Prostate gland (tissue), 2 donors: Measurements from ENCODE around the gene KCNS3. TPM values are rescaled to one million over a fixed set of nuclear protein-coding genes. Genes with fewer than 3 reads are reported as not detected.

Experiments used
- DNase-seq: peaks from one replicate; pipeline ENCODE4 v3.0.0-alpha.2; 2019; ENCODE audit warnings: low spot score
- H3K27ac ChIP-seq, 2 donors: fragments of 200-600 bp; sonication (generic); 2 replicates each; pipeline ENCODE4 v1.5.1; 2017 to 2019
- H3K27me3 ChIP-seq: fragments of 200-600 bp; sonication (generic); replicated peaks from 2 replicates; pipeline ENCODE4 v1.5.1; 2019; ENCODE audit not compliant: insufficient read depth
- H3K36me3 ChIP-seq, 2 donors: fragments of 200-600 bp; sonication (generic); 1 replicate in 1 of 2; 2 replicates in 1 of 2; pipeline versions ENCODE4 v1.5.1 to v1.8.1; 2017 to 2019
- H3K4me1 ChIP-seq: fragments of 200-600 bp; sonication (generic); replicated peaks from 2 replicates; pipeline ENCODE4 v1.5.1; 2019
- H3K4me3 ChIP-seq, 2 donors: fragments of 200-600 bp; sonication (generic); 2 replicates each; pipeline ENCODE4 v1.5.1; 2017 to 2019
- H3K9me3 ChIP-seq: fragments of 200-600 bp; sonication (generic); 2 replicates; pipeline ENCODE4 v1.5.1; 2017
- POLR2A ChIP-seq: fragments of 450-650 bp; IDR thresholded peaks from one replicate; pipeline ENCODE4 v1.6.1; 2016; ENCODE audit warnings: antibody characterized with exemption, mild to moderate bottlenecking
- POLR2AphosphoS5 ChIP-seq: sonication (generic); formaldehyde crosslinking; IDR thresholded peaks from one replicate; pipeline ENCODE4 v1.6.1; 2017; ENCODE audit warnings: antibody characterized with exemption
- WGBS: methylation state at CpG from one replicate; pipeline ENCODE4 v1.1.5; 2018; 5-methylcytosine and 5-hydroxymethylcytosine counted together
- intact Hi-C: fragments of 100-400 bp; cut with DNase I; formaldehyde crosslinking; loops from one replicate; pipeline ENCODE4 v1.14.2; 2022
- total RNA-seq, 2 donors: library from RNA; depleted of rRNA; stranded (reverse); fragments of >200 nt; gene quantifications; one replicate each; pipeline ENCODE4 v1.1.0, GENCODE V29; 2016
- TF ChIP-seq, protein P1 (sequence below), 4 experiments: fragments of 200-600 bp in 2 of 4; fragments of 450-650 bp in 2 of 4; sonication (generic) in 2 of 4; IDR thresholded peaks; 1 replicate in 3 of 4; 2 replicates in 1 of 4; pipeline ENCODE4 v1.5.1; 2016 to 2019; ENCODE audit warnings: antibody characterized with exemption in 4 of 4, mild to moderate bottlenecking in 2 of 4, moderate library complexity in 2 of 4

The KCNS3 gene
- total RNA-seq, 2 donors from 2014 or later, result 17.4 to 106 TPM

DNA sequence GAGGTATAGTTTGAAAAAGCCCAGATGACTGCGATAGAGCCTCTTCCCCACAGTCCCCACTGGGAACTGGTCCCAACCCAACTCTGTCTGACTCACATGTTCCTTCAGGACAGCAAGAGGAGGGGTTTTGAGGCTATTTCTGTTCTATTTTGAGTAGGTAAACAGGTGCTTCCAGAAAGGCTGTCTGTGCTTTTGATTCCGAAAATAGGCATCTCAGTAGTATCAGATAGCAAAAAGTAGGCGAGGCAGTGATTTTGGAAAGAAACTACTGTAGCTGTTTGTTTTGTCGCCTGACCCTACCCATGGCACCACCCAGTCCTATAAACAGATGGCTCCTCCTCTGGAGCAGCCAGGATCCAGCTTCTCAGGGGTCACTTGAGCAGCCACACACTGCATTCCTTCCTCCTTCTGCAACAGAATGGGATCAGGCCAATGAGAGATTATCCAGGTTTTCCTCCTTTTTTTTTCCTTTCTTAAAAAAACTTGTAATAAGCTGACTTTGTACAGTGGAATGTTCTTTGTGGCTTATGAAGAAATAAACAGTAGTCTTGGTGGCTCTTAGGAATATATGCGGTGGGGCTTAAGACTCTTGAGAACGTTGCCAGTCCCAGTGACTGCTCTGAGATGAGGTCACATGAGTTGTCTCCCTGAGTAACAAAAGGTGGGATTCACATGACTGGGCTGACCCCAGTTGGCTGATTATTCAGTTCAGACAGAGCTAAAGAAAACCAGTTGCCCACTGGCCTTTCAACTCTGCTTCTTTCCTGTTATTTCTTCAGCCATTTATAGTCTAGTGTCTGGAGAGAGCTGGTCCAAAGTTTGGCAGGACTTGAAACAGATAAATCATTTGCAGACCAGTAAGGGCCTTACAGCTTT lies 98.6 kb downstream of the KCNS3 start:
- H3K36me3 ChIP-seq, result no peaks in the 10 kb centered on the region
- H3K27ac ChIP-seq, result peak overlapping the region in 1 of 2 donors; percentile 29
- no peaks in the 10 kb centered on the region for H3K4me1 ChIP-seq
- H3K9me3 ChIP-seq, result no peaks in the 10 kb centered on the region
- 41% methylated on average over 6 of the region's 6 CpGs for WGBS
- H3K27me3 ChIP-seq, result no peaks in the 10 kb centered on the region
- H3K4me3 ChIP-seq, result no peak overlapping the region
- intact Hi-C loops, result loop anchor here (10.0 kb wide), 1 partner anchor 818 kb away; no protein-coding TSS in a partner anchor
- DNase-seq, result no peak
- TF ChIP-seq POLR2A (no peak), POLR2AphosphoS5 (no peak)
- TF ChIP-seq, protein P1, sequence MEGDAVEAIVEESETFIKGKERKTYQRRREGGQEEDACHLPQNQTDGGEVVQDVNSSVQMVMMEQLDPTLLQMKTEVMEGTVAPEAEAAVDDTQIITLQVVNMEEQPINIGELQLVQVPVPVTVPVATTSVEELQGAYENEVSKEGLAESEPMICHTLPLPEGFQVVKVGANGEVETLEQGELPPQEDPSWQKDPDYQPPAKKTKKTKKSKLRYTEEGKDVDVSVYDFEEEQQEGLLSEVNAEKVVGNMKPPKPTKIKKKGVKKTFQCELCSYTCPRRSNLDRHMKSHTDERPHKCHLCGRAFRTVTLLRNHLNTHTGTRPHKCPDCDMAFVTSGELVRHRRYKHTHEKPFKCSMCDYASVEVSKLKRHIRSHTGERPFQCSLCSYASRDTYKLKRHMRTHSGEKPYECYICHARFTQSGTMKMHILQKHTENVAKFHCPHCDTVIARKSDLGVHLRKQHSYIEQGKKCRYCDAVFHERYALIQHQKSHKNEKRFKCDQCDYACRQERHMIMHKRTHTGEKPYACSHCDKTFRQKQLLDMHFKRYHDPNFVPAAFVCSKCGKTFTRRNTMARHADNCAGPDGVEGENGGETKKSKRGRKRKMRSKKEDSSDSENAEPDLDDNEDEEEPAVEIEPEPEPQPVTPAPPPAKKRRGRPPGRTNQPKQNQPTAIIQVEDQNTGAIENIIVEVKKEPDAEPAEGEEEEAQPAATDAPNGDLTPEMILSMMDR (IDR thresholded peaks at IDR 0.05), result no peak

DNA sequence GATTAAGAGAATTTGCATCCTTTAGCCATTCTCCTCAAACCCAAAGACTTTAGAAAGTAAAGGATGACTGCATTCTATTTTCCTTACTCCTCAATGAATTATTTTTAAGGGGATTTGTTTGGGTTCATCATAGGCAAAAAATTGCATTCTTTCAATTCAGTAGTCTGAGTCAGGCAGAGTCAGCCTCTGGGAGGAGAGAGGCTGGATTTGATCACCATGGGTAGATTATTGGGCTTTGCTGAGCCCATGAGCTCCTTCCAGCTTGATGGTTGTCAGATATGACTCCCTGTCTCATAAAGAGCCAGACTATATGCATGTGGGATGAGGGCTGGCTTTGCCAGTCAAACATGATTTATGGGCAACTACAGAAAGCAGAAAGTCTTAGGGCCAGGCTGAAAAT lies 101.2 kb downstream of the KCNS3 start:
- H3K9me3 ChIP-seq, result no peaks in the 10 kb centered on the region
- TF ChIP-seq POLR2A, result no peak
- TF ChIP-seq POLR2AphosphoS5, result no peak
- TF ChIP-seq, protein P1 (IDR thresholded peaks at IDR 0.05), result no peak
- no peaks in the 10 kb centered on the region for H3K4me1 ChIP-seq
- no peak overlapping the region for H3K4me3 ChIP-seq
- intact Hi-C loops, result loop anchor here (10.0 kb wide), 1 partner anchor 815 kb away; no protein-coding TSS in a partner anchor
- H3K36me3 ChIP-seq, result no peaks in the 10 kb centered on the region
- H3K27me3 ChIP-seq, result no peaks in the 10 kb centered on the region
- no peak overlapping the region for H3K27ac ChIP-seq
- no peak for DNase-seq

DNA sequence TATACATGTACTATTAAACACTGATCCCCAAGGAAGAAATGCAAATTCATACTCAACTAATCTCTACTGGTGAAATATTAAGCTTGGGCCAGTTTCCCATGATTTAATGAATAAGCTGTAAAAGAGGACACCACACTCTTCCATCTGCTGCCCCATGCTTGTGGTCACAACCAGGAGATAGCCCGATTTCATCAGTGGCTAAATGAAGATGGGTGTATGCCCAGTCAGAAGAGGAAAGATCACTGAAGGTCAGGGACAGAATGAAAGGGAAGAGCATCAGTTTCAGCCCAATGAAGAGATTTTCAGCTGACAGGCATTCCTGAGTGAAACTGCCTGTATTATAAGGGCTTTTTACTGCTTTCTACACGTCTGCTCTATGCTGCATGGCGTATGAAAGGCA lies 103.5 kb downstream of the KCNS3 start:
- no peaks in the 10 kb centered on the region for H3K36me3 ChIP-seq
- no peak overlapping the region for H3K27ac ChIP-seq
- H3K4me1 ChIP-seq, result no peaks in the 10 kb centered on the region
- intact Hi-C loops, result no loop called here
- DNase-seq, result no peak
- WGBS, result 87% methylated on average over 3 of the region's 3 CpGs
- H3K9me3 ChIP-seq, result no peaks in the 10 kb centered on the region
- no peaks in the 10 kb centered on the region for H3K27me3 ChIP-seq
- H3K4me3 ChIP-seq, result no peak overlapping the region
- TF ChIP-seq, protein P1 (IDR thresholded peaks at IDR 0.05), result no peak
- TF ChIP-seq POLR2A (no peak), POLR2AphosphoS5 (no peak)

Other genes with a start within 250 kb of the KCNS3 start
- gene SMC6, start 124.9 kb upstream of the KCNS3 start, total RNA-seq, result 10 to 100 TPM in 1 of 2 donors, 1 to 10 TPM in 1; 8.8 to 36.1 TPM
- 10 to 100 TPM in 1 of 2 donors, 1 to 10 TPM in 1; 5.0 to 15.3 TPM for gene GEN1, start 124.5 kb upstream of the KCNS3 start, total RNA-seq
- not detected for gene MSGN1, start 62.2 kb upstream of the KCNS3 start, total RNA-seq